ENCODE data around the gene PFAS. TPM values are rescaled to one million over a fixed set of nuclear protein-coding genes. Genes with fewer than 3 reads are reported as not detected.

PFAS gene
- total and polyA plus RNA-seq, 2 experiments from 2014 or later = 13.4 to 16.0 TPM

GRCh38 chr17:8318010-8318935 lies 69.2 kb downstream of the PFAS start:
- Histone ChIP-seq H3K27ac (no peak overlapping the region), H3K4me3 (no peak overlapping the region), H3K36me3 (ENCODE audit: low read depth) (no peaks in the 10 kb centered on the region), H3K9ac (no peak overlapping the region), H3F3A (ENCODE audit: insufficient read depth) (no peaks in the 10 kb centered on the region), H2AFZ (no peak overlapping the region), H3K4me2 (ENCODE audit: unreplicated experiment) (no peak overlapping the region), H3K4me1 (ENCODE audit: insufficient read depth) (no peaks in the 10 kb centered on the region; the same call in 1 of the 2 replicates), H3K9me3 (ENCODE audit: low read depth) (no peaks in the 10 kb centered on the region), H3K79me2 (ENCODE audit: insufficient read depth) (no peaks in the 10 kb centered on the region), H3K27me3 (replicated peaks; ENCODE audit: insufficient read depth) (peaks cover 49% of the 10 kb centered on the region), H3K9me2 (ENCODE audit: insufficient read depth) (no peaks in the 10 kb centered on the region), H4K20me1 (ENCODE audit: insufficient read depth) (no peaks in the 10 kb centered on the region)
- DNase-seq = no peak
- 45 to 48% methylated on average over 22 to 24 of the region's 24 CpGs for whole genome bisulfite sequencing, 2 experiments (ENCODE audit: low coverage in 1 of 2, low lambda C conversion rate in 2 of 2, missing lambda C conversion rate in 2 of 2)
- TF ChIP-seq EZH2phosphoT487 (IDR thresholded peaks at IDR 0.05; ENCODE audit: insufficient read depth, low read depth) (no peak), EZH2 (IDR thresholded peaks at IDR 0.05; ENCODE audit: insufficient read depth, poor library complexity, severe bottlenecking) (no peak)
- in situ Hi-C loops (cut with MboI) = no loop called here

Other genes starting within 250 kb of the PFAS start
- 0.22 and 0.89 TPM in 2 replicates for gene GUCY2D, start 246.7 kb upstream of the PFAS start, total RNA-seq (2014; rRNA removed; shearing (Covaris generic))
- gene GUCY2D, start 246.7 kb upstream of the PFAS start, polyA plus RNA-seq (2016; fragmentation: Nextera tagmentation; extraction: Ambion mirVana) = 0.05 TPM in 1 of 2 replicates, not detected in the other
- gene ALOX15B, start 210.2 kb upstream of the PFAS start, total RNA-seq (2014; rRNA removed; shearing (Covaris generic)) = not detected in 2 replicates
- gene ALOX15B, start 210.2 kb upstream of the PFAS start, polyA plus RNA-seq (2016; fragmentation: Nextera tagmentation; extraction: Ambion mirVana) = not detected in 2 replicates
- not detected in 2 replicates for gene ALOX12B, start 161.6 kb upstream of the PFAS start, total RNA-seq (2014; rRNA removed; shearing (Covaris generic))
- not detected in 2 replicates for gene ALOX12B, start 161.6 kb upstream of the PFAS start, polyA plus RNA-seq (2016; fragmentation: Nextera tagmentation; extraction: Ambion mirVana)
- under 0.01 TPM in 1 of 2 replicates, not detected in the other for gene ALOXE3, start 130.8 kb upstream of the PFAS start, total RNA-seq (2014; rRNA removed; shearing (Covaris generic))
- 0.11 and 0.19 TPM in 2 replicates for gene ALOXE3, start 130.8 kb upstream of the PFAS start, polyA plus RNA-seq (2016; fragmentation: Nextera tagmentation; extraction: Ambion mirVana)
- not detected in 2 replicates for gene HES7, start 125.2 kb upstream of the PFAS start, total RNA-seq (2014; rRNA removed; shearing (Covaris generic))
- not detected in 2 replicates for gene HES7, start 125.2 kb upstream of the PFAS start, polyA plus RNA-seq (2016; fragmentation: Nextera tagmentation; extraction: Ambion mirVana)
- 4.4 and 5.1 TPM in 2 replicates for gene PER1, start 96.9 kb upstream of the PFAS start, total RNA-seq (2014; rRNA removed; shearing (Covaris generic))
- 5.3 and 5.9 TPM in 2 replicates for gene PER1, start 96.9 kb upstream of the PFAS start, polyA plus RNA-seq (2016; fragmentation: Nextera tagmentation; extraction: Ambion mirVana)
- gene VAMP2, start 86.3 kb upstream of the PFAS start, total RNA-seq (2014; rRNA removed; shearing (Covaris generic)) = 6.2 and 6.5 TPM in 2 replicates
- 25.5 and 27.1 TPM in 2 replicates for gene VAMP2, start 86.3 kb upstream of the PFAS start, polyA plus RNA-seq (2016; fragmentation: Nextera tagmentation; extraction: Ambion mirVana)
- gene TMEM107, start 72.9 kb upstream of the PFAS start, total RNA-seq (2014; rRNA removed; shearing (Covaris generic)) = 11.6 TPM in 2 replicates
- gene TMEM107, start 72.9 kb upstream of the PFAS start, polyA plus RNA-seq (2016; fragmentation: Nextera tagmentation; extraction: Ambion mirVana) = 20.6 and 20.9 TPM in 2 replicates
- gene BORCS6, start 59.1 kb upstream of the PFAS start, total RNA-seq (2014; rRNA removed; shearing (Covaris generic)) = 3.9 and 5.6 TPM in 2 replicates
- 3.4 and 4.5 TPM in 2 replicates for gene BORCS6, start 59.1 kb upstream of the PFAS start, polyA plus RNA-seq (2016; fragmentation: Nextera tagmentation; extraction: Ambion mirVana)
- 9.4 and 18.4 TPM in 2 replicates for gene AURKB, start 38.7 kb upstream of the PFAS start, total RNA-seq (2014; rRNA removed; shearing (Covaris generic))
- gene AURKB, start 38.7 kb upstream of the PFAS start, polyA plus RNA-seq (2016; fragmentation: Nextera tagmentation; extraction: Ambion mirVana) = 22.9 and 24.1 TPM in 2 replicates
- 2.0 and 7.0 TPM in 2 replicates for gene CTC1, start 1.2 kb upstream of the PFAS start, total RNA-seq (2014; rRNA removed; shearing (Covaris generic))
- 5.4 and 6.0 TPM in 2 replicates for gene CTC1, start 1.2 kb upstream of the PFAS start, polyA plus RNA-seq (2016; fragmentation: Nextera tagmentation; extraction: Ambion mirVana)
- 4.8 and 13.8 TPM in 2 replicates for gene RANGRF, start 39.4 kb downstream of the PFAS start, total RNA-seq (2014; rRNA removed; shearing (Covaris generic))
- 29.7 and 30.3 TPM in 2 replicates for gene RANGRF, start 39.4 kb downstream of the PFAS start, polyA plus RNA-seq (2016; fragmentation: Nextera tagmentation; extraction: Ambion mirVana)
- 0.65 and 2.0 TPM in 2 replicates for gene SLC25A35, start 46.1 kb downstream of the PFAS start, total RNA-seq (2014; rRNA removed; shearing (Covaris generic))
- 1.2 and 2.0 TPM in 2 replicates for gene SLC25A35, start 46.1 kb downstream of the PFAS start, polyA plus RNA-seq (2016; fragmentation: Nextera tagmentation; extraction: Ambion mirVana)
- gene ARHGEF15, start 61.0 kb downstream of the PFAS start, total RNA-seq (2014; rRNA removed; shearing (Covaris generic)) = not detected in 2 replicates
- not detected in 2 replicates for gene ARHGEF15, start 61.0 kb downstream of the PFAS start, polyA plus RNA-seq (2016; fragmentation: Nextera tagmentation; extraction: Ambion mirVana)
- gene ODF4, start 90.6 kb downstream of the PFAS start, total RNA-seq (2014; rRNA removed; shearing (Covaris generic)) = not detected in 2 replicates
- not detected in 2 replicates for gene ODF4, start 90.6 kb downstream of the PFAS start, polyA plus RNA-seq (2016; fragmentation: Nextera tagmentation; extraction: Ambion mirVana)
- 2,122 and 2,233 TPM in 2 replicates for gene RPL26, start 133.9 kb downstream of the PFAS start, total RNA-seq (2014; rRNA removed; shearing (Covaris generic))
- gene RPL26, start 133.9 kb downstream of the PFAS start, polyA plus RNA-seq (2016; fragmentation: Nextera tagmentation; extraction: Ambion mirVana) = 497 and 522 TPM in 2 replicates
- gene RNF222, start 148.5 kb downstream of the PFAS start, total RNA-seq (2014; rRNA removed; shearing (Covaris generic)) = not detected in 2 replicates
- gene RNF222, start 148.5 kb downstream of the PFAS start, polyA plus RNA-seq (2016; fragmentation: Nextera tagmentation; extraction: Ambion mirVana) = not detected in 2 replicates
- gene NDEL1, start 186.6 kb downstream of the PFAS start, total RNA-seq (2014; rRNA removed; shearing (Covaris generic)) = 74.9 and 76.4 TPM in 2 replicates
- gene NDEL1, start 186.6 kb downstream of the PFAS start, polyA plus RNA-seq (2016; fragmentation: Nextera tagmentation; extraction: Ambion mirVana) = 105 and 111 TPM in 2 replicates

Measured in GM23248 (cell line).